ENCODE results near the gene KIF16B. TPM values are rescaled to one million over a fixed set of nuclear protein-coding genes. Genes with fewer than 3 reads are reported as not detected.

KIF16B gene
- total RNA-seq, 1 experiment from 2014 or later = 15.8 TPM

DNA sequence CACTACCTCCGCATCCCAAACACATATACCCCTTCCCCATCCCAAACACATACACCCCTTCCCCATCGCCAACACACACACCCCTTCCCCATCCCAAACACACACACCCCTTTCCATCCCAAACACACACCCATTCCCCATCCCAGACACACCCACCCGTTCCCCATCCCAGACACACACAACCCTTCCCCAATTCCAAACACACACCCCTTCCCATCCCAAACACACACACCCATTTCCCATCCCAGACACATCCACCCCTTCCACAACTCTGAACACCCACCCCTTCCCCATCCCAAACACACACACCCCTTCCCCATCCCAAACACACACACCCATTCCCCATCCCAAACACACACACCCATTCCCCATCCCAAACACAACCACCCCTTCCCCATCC lies 314.5 kb downstream of the KIF16B start:
- POLR2A ChIA-PET = no interaction called here
- no peak overlapping the region for H3K4me3 Mint-ChIP-seq (ENCODE audit: unreplicated experiment)
- H3K27ac Mint-ChIP-seq (ENCODE audit: low read depth, unreplicated experiment) = no peak overlapping the region
- H3K36me3 Mint-ChIP-seq (ENCODE audit: insufficient read depth, unreplicated experiment) = no peaks in the 10 kb centered on the region
- CTCF ChIA-PET = no interaction called here
- no peak for DNase-seq (ENCODE audit: unreplicated experiment)
- intact Hi-C loops (cut with micrococcal nuclease) = no loop called here
- no peaks in the 10 kb centered on the region for H3K27me3 Mint-ChIP-seq (ENCODE audit: insufficient read depth, unreplicated experiment)
- H3K4me1 Mint-ChIP-seq (ENCODE audit: insufficient read depth, unreplicated experiment) = no peaks in the 10 kb centered on the region
- no peaks in the 10 kb centered on the region for H3K9me3 Mint-ChIP-seq (ENCODE audit: unreplicated experiment)
- no TSS peak for BruUV-seq (replicated peaks)
- TF ChIP-seq, protein P1, sequence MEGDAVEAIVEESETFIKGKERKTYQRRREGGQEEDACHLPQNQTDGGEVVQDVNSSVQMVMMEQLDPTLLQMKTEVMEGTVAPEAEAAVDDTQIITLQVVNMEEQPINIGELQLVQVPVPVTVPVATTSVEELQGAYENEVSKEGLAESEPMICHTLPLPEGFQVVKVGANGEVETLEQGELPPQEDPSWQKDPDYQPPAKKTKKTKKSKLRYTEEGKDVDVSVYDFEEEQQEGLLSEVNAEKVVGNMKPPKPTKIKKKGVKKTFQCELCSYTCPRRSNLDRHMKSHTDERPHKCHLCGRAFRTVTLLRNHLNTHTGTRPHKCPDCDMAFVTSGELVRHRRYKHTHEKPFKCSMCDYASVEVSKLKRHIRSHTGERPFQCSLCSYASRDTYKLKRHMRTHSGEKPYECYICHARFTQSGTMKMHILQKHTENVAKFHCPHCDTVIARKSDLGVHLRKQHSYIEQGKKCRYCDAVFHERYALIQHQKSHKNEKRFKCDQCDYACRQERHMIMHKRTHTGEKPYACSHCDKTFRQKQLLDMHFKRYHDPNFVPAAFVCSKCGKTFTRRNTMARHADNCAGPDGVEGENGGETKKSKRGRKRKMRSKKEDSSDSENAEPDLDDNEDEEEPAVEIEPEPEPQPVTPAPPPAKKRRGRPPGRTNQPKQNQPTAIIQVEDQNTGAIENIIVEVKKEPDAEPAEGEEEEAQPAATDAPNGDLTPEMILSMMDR (IDR thresholded peaks at IDR 0.05; ENCODE audit: unreplicated experiment) = no peak

GRCh38 chr20:16257813-16258430 lies 315.3 kb downstream of the KIF16B start:
- H3K4me1 Mint-ChIP-seq (ENCODE audit: insufficient read depth, unreplicated experiment) = no peaks in the 10 kb centered on the region
- POLR2A ChIA-PET = no interaction called here
- H3K4me3 Mint-ChIP-seq (ENCODE audit: unreplicated experiment) = no peak overlapping the region
- CTCF ChIA-PET = no interaction called here
- intact Hi-C loops (cut with micrococcal nuclease) = no loop called here
- no peak for DNase-seq (ENCODE audit: unreplicated experiment)
- no peaks in the 10 kb centered on the region for H3K9me3 Mint-ChIP-seq (ENCODE audit: unreplicated experiment)
- H3K27ac Mint-ChIP-seq (ENCODE audit: low read depth, unreplicated experiment) = no peak overlapping the region
- no peaks in the 10 kb centered on the region for H3K27me3 Mint-ChIP-seq (ENCODE audit: insufficient read depth, unreplicated experiment)
- H3K36me3 Mint-ChIP-seq (ENCODE audit: insufficient read depth, unreplicated experiment) = no peaks in the 10 kb centered on the region
- TF ChIP-seq, protein P1 (IDR thresholded peaks at IDR 0.05; ENCODE audit: unreplicated experiment) = no peak
- no TSS peak for BruUV-seq (replicated peaks)

- intact Hi-C loops (cut with micrococcal nuclease) = no loop called here
- ChIA-PET POLR2A (no interaction called here), CTCF (no interaction called here)
- Mint-ChIP-seq H3K4me1 (ENCODE audit: insufficient read depth, unreplicated experiment) (no peaks in the 10 kb centered on the region), H3K27me3 (ENCODE audit: insufficient read depth, unreplicated experiment) (no peaks in the 10 kb centered on the region), H3K9me3 (ENCODE audit: unreplicated experiment) (no peaks in the 10 kb centered on the region), H3K27ac (ENCODE audit: low read depth, unreplicated experiment) (no peak overlapping the region), H3K36me3 (ENCODE audit: insufficient read depth, unreplicated experiment) (no peaks in the 10 kb centered on the region), H3K4me3 (ENCODE audit: unreplicated experiment) (no peak overlapping the region)
- no peak for DNase-seq (ENCODE audit: unreplicated experiment)
- no TSS peak for BruUV-seq (replicated peaks)
- TF ChIP-seq, protein P1 (IDR thresholded peaks at IDR 0.05; ENCODE audit: unreplicated experiment) = no peak
Observed at GRCh38 chr20:16257021-16257420, 316.2 kb downstream of the KIF16B start.

DNA sequence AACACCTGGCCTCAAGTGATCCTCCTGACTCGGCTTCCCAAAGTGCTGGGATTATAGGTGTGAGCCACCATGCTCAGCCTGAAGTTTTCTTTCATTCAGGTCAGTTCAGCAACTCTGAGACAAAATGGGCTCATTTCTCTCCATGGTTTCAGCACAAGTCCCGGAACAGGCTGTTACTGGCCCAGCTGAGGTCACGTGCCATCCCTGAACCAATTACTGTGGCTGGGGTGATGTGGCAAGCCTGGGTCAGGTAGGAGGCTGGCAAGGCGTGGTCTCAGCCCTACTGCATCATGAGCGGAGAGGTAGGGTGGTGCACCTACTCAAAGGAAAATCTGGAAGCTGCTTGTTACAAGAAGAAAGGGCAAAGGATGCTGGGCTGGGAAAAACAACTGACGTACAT lies 326.4 kb downstream of the KIF16B start:
- CTCF ChIA-PET = no interaction called here
- no TSS peak for BruUV-seq (replicated peaks)
- H3K4me1 Mint-ChIP-seq (ENCODE audit: insufficient read depth, unreplicated experiment) = no peaks in the 10 kb centered on the region

More for the DNA sequence above, 326.4 kb downstream of the KIF16B start:
- intact Hi-C loops (cut with micrococcal nuclease) = no loop called here
- H3K27ac Mint-ChIP-seq (ENCODE audit: low read depth, unreplicated experiment) = no peak overlapping the region
- H3K4me3 Mint-ChIP-seq (ENCODE audit: unreplicated experiment) = no peak overlapping the region
- no peaks in the 10 kb centered on the region for H3K9me3 Mint-ChIP-seq (ENCODE audit: unreplicated experiment)
- POLR2A ChIA-PET = no interaction called here
- TF ChIP-seq, protein P1 (IDR thresholded peaks at IDR 0.05; ENCODE audit: unreplicated experiment) = no peak
- H3K27me3 Mint-ChIP-seq (ENCODE audit: insufficient read depth, unreplicated experiment) = peaks cover 11% of the 10 kb centered on the region
- H3K36me3 Mint-ChIP-seq (ENCODE audit: insufficient read depth, unreplicated experiment) = no peaks in the 10 kb centered on the region
- DNase-seq (ENCODE audit: unreplicated experiment) = no peak

Measured in MCF 10A (cell line).